Dedifferentiated amniotic fluid mesenchymal stem cell (primary cell): ENCODE measurements around the gene CELF3.
"Not testable (repeated sequence)": the region's sequence is repeated elsewhere in the genome, so short reads cannot be mapped to it uniquely, and the experiment has no call there.

Experiments used
- DNase-seq: peaks from one replicate; pipeline ENCODE4 v3.0.0-alpha.2; 2016; ENCODE audit errors: extremely low spot score

CELF3 gene

GRCh38 chr1:151716771-151717631, at the start of gene CELF3:
Gene CELF3 (minus strand): TSS chr1:151716803. CDS start chr1:151716020, 783 bp downstream.
- no peak for DNase-seq

- DNase-seq = no peak
Measured at GRCh38 chr1:151763990-151764389, 47.4 kb upstream of the CELF3 start.

GRCh38 chr1:151762941-151763921, 46.6 kb upstream of the CELF3 start, which contains the start of gene MRPL9:
Gene MRPL9 (minus strand): TSS chr1:151763496. CDS start chr1:151763479, 17 bp downstream.
- DNase-seq = peak; percentile 62

- no peak for DNase-seq
Measured at GRCh38 chr1:151760597-151761385, 44.2 kb upstream of the CELF3 start.

DNA sequence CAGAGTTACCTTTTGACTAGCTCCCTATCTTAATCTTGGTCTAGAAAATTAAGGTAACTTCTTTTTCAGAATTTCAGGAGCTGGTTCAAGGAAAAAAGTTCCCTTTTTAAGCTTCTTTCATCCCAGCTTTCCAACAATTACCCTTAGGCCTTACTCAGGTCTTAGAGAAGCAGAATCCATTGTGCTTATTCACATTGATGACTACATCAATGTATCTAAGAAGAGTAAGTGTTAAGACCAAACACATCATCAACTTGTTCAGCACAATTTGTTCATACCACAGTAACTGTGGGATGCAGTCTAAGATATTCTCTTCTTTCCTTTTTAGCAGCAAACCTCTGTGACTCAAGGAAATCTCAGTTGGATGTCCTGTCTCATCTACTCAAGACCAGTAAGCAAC, 42.6 kb upstream of the CELF3 start:
- no peak for DNase-seq

DNA sequence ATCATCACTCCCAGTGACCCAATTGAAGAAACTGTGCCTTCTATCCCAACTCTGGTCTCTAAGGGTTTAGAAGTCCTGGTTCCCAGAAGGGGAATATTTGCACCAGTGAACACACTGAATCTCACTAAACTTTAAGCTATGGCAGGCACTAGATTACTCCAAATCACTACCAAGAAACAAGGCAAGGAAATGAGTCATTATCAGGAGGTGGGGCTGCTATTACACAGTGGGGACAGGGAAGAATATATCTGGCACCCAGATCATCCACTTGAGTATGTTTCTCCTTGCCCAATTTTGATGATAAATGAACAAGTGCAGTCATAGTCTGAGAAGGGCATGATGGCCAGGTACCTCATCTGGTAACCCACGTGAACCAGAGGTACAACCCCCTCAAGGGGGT, 39.7 kb upstream of the CELF3 start:
- no peak for DNase-seq

DNA sequence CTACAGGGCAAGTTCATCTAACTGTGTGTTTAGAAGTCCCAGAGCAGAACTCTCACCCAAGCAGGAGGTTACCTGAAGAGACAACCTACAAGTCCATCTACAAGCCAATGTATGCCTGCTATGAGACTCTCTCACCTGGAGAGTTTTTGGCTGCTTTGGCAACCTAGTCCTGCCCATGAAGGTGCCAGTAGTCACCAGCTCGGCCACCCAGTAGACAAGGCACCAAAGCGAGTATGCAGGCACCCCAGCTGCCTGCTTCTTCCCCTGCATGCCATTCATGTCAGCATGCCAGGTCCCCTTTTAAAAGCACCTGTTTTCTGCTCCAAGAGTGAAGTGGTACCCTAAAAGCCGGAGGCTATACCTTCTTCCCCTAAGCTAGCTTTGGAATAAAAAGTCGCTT, 24.9 kb upstream of the CELF3 start:
- DNase-seq = no peak

GRCh38 chr1:151739590-151740355, 23.2 kb upstream of the CELF3 start:
- DNase-seq = no peak

GRCh38 chr1:151737479-151737878, 20.9 kb upstream of the CELF3 start:
- no peak for DNase-seq

DNA sequence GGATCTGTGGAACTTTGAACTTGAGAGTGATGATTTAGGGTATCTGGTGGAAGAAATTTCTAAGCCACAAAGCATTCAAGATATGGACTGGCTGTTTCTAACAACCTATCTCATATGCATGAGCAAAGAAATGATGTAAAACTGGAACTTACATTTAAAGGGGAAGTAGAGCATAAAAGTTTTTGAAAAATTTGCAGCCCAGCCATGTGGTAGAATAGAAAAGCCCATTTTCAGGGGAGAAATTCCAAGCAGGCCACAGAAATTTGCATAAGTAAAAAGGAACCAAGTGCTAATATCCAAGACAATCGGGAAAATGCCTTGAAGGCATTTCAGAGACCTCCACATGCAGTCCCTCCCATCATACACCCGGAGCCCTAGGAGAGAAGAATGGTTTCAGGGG, 20.4 kb upstream of the CELF3 start:
- DNase-seq = no peak

DNA sequence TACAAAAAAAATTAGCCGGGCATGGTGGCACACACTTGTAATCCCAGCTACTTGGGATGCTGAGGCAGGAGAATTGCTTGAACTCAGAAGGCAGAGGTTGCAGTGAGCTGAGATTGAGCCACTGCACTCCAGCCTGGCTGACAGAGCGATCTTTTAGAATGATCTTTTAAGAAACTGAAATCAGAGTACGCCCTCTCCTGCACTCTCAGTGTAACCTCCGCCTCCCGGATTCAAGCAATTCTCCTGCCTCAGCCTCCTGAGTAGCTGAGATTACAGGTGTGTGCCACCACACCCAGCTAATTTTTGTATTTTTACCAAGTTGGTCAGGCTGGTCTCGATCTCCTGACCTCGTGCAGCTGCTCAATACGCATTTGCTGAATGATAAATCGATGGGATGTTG, 17.4 kb upstream of the CELF3 start:
- DNase-seq = not testable (repeated sequence)

GRCh38 chr1:151733126-151733525, 16.5 kb upstream of the CELF3 start:
- DNase-seq = no peak

GRCh38 chr1:151729966-151730291, 13.3 kb upstream of the CELF3 start:
- no peak for DNase-seq

GRCh38 chr1:151729157-151729965, 12.8 kb upstream of the CELF3 start:
- DNase-seq = no peak

DNA sequence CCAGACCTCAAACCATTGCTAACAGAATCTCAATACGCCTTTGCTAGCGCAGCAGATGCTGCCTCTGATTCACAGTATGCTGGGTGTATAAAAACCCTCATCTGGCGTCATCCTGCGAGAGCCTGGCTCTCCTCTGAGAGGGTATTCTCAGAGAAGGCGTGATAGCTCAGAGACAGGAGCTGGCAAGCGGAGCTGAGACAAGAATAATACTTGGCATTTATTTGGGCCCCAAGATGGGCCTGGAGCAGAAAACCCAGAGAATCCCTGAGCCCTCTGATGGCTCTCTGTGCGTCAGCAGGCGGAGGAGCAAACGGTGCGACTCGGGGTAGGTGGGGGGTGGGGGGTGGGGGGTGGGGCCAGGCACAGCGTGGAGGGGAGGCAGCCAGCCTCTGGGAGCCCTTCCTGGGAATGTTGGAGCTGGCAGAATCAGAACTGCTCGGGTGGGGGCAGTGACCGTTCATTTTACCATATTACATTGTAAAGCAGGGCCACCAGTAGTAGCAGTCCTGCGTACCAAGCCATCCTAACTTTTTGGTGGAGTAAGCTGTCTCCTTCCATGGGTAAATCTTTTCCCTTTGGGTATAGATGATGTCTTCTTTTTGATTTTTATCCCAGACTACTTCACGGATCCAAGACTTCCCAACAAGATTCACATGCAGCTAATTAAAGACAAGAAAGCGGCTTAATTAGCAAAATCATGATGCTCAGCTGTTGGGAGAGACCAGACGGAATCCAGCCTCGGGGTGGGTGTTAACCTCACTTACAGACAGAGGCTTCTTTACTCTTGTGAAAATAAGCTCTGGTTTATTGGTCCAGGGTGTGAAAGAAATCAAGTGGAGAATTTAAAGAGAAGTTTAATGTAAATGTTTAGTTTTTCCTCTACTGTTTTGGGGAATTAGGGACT, 11.8 kb upstream of the CELF3 start:
- no peak for DNase-seq

GRCh38 chr1:151723726-151724370, 7.2 kb upstream of the CELF3 start:
- no peak for DNase-seq

DNA sequence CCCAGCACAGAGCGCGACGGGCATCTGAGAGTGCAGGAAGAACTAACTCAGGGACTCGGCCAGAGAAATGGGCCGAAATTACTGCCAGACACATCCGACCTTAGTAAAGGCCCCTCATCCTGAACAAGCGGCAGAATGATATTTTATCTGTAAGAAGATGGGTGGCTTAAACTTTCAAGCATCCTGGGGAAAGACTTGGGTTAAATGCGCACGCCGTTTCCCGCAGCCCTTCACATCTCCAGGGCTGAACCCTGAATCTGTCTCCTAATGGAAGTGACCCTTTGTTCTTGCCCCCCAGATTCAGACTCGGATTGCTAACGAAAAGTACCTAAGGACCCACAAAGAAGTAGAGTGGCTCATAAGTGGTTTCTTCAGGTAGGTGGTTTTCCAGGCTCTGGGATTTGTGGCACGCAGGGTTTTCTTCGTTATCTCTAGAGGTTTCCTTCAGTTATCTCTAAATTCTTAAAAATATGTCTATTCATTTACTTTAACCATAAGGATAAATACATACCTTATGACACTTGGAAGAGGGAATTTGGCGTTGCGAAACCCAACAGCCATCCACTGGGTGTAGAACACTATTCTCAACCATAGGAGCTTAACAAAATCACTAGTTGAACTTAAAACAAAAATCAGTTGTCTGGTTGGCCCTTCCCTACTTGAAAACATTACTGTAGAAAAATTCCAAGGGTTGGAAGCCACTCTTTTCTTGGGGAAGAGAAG, 5.3 kb upstream of the CELF3 start:
- DNase-seq = no peak
